Islet of Langerhans (tissue), 1 donor: ENCODE data around the gene ZMYND15.

Source experiments
- FAIRE-seq: peaks from one replicate; lab custom pipeline; 2011; peaks lifted over from hg19 to GRCh38; lab: Jason Lieb, UNC

Gene ZMYND15

DNA sequence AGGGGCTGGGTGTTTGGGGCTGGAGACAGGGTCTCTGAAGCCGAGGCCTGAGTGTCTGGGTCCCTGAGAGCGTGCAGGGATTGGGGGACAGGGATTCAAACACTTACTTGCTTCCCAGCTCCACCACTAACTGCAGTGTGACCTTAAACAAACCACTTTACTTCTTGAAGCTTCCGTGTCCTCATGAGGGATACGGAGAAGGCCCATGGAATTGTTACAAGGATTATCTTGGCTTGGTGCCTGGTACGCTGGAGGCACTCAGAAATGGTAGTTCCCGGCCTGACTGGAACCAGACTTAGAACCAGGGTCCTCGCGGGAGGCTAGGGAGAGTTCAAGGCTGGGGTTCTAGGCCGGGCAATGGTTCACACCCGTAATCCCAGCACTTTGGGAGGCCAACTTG, 3.0 kb downstream of the ZMYND15 start:
- FAIRE-seq: no peak

DNA sequence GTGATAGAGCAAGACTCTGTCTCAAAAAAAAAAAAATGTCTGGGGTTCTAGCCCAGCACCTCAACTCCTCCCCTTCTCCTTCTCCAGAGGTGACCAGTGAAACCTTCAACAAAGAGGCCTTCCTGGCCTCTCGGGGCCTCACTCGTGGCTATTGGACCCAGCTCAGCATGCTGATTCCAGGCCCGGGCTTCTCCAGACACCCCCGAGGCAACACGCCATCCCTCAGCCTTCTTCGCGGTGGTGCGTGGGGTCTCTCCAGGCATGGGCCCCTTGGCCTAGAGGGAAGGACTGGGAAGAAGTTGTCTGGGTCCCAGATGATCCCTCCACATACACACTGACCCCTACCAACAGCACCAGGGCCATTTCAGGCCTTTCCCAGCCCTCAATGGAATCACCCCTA, 3.6 kb downstream of the ZMYND15 start:
- FAIRE-seq: no peak

DNA sequence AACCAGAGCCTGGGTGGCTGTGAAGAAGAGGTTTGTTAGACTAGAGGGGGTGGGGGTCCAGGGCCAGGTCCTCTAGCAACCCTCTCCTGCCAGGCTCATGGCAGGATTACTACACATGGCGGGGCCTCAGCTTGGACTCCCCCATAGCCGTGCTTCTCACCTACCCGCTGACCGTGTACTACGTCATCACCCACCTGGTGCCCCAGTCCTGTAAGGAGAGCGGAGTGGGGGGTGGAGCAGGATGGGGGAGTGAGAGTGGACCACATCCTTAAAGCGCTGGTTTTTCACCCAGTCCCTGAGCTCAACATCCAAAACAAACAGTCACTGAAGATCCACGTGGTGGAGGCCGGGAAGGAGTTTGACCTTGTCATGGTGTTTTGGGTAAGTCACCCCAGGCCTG, 4.3 kb downstream of the ZMYND15 start:
- FAIRE-seq: no peak

DNA sequence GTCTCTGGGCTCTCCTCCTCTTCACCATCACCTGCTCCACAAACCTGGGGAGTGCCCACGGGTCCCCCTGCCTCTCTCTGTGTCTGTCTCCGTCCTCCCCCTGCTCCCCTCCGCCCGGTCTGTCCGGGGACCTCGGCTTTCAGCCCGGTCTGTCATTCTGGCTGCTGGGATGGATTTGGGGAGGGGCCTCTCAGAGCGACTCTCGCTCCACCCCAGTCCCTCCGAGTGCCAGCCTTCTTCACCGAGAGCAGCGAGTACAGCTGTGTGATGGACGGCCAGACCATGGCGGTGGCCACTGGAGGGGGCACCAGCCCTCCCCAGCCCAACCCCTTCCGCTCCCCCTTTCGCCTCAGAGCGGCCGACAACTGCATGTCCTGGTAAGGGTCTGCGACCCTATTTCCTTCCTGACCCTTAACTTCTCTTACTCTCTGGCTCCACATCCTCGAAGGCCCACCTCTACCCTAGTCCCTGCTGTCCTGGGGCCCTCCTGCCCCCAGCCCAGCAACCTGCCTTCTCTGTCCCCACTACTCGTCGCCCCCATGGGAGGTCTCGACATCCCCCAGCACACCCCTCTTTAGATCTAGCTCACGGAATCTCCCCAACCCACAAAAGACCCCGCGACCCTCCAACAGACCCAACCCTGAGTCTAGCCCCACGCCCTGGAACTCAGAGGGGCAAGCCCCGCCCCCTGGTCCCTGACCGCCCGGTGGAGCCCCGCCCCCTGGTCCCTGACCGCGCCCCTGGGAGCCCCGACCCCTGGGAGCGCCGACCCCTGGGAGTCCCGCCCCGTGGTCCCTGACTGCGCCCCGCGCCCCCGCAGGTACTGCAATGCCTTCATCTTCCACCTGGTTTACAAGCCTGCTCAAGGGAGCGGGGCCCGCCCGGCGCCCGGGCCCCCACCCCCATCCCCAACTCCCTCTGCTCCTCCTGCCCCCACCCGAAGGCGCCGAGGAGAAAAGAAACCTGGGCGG, 5.7 kb downstream of the ZMYND15 start:
- no peak for FAIRE-seq

DNA sequence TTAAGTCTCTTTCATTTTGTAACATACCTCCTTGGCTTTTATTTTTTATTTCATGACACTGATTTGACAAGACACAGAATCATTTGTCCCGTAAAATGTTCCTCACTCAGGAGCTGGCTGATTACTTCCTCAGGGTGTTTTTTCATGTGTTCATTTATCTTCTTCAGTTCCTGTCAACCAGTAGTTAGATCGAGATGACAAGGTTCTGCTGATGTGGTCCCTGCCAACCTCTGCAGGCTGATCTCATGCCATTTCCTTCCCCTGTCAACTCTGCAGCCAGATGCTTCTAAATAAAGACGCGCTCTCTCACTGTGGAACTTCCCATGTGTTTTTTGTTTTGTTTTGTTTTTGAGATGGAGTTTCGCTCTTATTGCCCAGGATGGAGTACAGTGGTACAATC, 8.2 kb downstream of the ZMYND15 start:
- FAIRE-seq: no peak

DNA sequence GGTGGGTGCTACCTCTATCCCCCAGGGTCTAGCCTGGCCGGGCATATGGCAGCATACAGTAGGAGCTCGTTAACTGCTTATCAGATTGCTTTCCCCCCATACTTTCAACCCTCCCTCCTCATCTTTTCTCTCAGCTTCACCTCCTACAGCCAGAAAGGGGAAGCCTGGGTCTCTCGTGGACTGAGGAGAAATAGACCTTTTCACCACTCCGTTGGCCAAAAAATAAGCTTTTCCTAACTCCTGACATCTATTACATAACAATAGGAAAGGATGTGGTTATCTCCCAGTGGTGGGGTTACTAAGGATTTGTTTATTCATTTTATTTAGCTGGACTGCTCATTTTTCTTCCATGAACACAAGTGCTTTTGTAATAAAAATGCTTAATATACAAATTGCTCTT, 9.1 kb downstream of the ZMYND15 start:
- FAIRE-seq: no peak

DNA sequence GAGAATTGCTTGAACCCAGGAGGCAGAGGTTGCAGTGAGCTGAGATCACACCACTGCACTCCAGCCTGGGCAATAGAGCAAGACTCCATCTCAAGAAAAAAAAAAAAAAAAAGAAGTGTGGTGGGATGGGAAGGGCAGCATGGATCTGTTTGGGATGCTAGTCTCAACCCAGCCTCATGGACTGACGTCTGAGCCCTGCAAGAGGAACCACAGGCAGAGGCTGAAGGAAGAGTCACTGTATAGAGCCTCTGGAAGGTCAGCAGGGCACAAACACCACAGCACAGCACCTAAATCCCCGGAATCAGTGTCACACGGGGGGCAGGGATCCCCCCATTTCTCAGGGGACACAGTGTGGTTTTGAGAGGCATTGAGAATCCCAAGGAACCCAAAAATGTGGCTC, 11.0 kb downstream of the ZMYND15 start:
- FAIRE-seq: no peak

DNA sequence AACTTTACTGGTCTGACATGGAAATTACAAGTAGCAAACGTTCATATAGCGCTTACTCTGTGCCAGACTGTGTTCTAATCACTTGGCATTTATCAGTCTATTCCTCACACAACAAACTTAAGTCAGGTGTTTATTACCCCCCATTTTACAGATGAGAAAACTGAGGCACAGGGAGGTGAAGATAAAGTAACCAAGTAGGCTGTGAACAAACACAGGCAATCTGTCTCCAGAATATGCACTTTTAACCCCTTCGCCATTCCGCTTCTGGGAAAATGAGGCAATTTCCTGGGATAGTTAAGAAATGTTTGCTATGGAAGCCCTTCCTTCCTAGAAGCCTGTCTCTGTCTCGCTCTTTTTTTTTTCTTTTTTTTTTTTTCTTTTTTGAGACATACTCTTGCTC, 12.3 kb downstream of the ZMYND15 start:
- FAIRE-seq: no peak

DNA sequence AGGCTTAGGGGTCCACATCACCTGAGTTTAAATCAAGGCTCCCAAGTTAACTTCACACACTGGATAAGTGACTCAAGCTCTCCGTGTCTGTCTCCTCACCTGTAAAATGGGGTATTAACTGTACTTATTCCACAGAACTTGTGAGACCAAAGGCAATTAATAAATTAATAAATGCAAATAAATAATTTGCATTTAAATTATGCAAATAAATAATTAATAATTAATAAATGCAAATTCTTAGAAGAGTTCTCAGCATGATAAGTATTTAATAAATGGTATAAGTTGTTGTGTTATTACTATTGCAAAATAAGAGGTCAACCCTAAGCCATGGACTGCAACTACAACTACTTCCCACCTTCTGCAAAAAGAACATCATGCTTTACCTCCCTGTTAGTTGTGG, 13.8 kb downstream of the ZMYND15 start:
- FAIRE-seq: no peak

DNA sequence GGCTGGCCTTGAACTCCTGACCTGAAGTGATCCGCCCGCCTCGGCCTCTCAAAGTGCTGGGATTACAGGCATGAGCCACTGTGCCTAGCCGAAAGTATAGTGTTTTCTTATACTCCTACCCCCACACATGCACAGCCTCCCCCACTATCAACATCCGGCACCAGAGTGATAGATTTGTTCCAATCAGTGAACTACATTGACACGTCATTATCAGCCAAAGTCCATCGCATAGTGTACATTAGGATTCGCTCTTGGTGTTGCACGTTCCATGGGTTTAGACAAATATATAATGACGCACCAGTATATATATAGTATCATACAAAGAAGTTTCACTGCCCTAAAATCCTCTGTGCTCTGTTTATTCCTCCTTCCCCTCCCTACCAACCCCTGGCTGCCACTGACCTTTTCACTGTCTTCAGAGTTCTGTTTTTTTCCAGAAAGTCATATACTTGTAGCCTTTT, 20.2 kb downstream of the ZMYND15 start:
- FAIRE-seq: no peak

DNA sequence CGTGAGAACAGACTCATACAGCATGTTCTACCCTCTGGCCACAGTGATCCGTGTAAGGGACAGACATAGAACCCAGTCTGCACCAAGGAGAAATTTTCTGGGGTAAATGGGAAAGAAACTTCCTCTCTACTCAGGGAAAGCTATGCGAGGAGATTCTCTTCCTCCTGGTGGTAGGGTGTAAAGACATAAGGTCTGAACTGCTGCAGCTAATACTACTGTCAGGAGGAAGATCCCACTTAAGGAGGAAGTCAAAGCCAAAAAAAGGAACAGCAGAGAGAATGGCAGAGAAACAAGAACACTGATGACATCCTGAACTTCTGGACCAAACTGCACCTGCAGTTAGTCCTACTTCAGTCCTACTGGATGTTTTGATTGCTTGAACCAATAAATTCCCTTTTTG, 25.0 kb downstream of the ZMYND15 start:
- FAIRE-seq: no peak

DNA sequence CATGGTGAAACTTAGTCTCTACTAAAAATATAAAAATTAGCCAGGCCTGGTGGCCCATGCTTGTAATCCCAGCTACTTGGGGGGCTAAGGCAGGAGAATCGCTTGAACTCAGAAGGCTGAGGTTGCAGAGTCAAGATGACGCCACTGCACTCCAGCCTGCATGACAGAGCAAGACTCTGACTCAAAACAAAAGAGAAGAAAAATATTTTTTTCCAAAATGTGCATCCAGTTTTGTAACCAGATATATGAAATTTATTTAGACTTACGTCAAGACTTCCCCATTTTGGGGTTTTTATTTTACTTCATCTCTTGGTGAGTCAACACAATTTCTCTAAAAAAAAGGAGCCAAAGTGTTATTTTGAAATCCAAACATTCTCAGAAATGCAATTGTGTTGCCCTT, 26.6 kb downstream of the ZMYND15 start:
- FAIRE-seq: no peak

DNA sequence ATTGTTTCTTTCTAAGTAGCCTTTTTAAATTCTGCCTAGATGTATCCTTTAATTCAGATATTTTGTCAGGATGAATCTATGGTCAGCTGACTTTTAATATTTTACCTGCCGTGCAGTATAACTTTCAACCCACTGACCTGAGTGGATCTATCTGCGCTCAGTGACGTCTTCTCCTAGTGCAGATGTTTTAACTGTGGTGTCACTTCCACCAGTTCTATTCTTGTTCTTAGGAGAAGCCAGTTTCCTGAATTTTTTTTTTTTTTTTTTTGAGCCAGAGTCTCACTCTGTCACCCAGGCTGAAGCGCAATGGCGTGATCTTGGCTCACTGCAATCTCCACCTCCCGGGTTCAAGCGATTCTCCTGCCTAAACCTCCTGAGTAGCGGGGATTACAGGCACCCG, 27.1 kb downstream of the ZMYND15 start:
- no peak for FAIRE-seq

DNA sequence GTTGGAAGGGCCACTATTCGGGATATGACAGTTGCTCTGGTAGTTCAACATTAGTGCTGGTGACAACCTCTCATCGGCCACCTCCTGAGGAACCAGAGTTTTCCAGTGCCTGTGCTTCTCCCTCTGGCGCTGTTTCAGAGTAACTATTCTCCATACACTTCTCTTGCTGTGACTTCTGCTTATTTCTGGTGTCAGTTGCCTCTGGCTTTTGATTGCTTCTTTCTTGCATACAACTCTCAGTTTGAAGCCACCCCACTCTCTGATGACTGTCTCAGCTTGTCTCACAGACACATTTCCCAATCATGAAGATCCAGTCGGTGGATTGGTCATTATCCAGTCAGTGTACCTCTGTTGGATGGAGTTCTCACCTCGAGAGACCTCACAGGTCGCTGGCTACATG, 28.7 kb downstream of the ZMYND15 start:
- FAIRE-seq: no peak

DNA sequence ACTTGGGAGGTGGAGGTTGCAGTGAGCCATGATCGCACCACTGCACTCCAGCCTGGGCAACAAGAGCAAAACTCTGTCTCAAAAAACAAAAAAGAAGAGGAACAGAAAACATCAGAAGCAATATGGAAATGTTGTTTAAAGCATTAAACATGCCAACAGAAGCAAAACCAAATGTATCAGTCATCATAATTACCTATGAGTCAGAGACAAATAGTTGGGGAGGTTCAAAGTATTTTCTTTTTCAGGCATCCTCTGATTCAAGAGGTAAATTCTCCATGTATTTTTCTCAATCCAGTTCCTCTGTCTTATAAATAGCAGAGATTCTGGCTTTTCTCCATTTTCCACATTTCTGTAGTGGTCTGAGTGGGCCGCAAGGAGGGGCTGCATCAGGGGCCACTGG, 30.0 kb downstream of the ZMYND15 start:
- no peak for FAIRE-seq

DNA sequence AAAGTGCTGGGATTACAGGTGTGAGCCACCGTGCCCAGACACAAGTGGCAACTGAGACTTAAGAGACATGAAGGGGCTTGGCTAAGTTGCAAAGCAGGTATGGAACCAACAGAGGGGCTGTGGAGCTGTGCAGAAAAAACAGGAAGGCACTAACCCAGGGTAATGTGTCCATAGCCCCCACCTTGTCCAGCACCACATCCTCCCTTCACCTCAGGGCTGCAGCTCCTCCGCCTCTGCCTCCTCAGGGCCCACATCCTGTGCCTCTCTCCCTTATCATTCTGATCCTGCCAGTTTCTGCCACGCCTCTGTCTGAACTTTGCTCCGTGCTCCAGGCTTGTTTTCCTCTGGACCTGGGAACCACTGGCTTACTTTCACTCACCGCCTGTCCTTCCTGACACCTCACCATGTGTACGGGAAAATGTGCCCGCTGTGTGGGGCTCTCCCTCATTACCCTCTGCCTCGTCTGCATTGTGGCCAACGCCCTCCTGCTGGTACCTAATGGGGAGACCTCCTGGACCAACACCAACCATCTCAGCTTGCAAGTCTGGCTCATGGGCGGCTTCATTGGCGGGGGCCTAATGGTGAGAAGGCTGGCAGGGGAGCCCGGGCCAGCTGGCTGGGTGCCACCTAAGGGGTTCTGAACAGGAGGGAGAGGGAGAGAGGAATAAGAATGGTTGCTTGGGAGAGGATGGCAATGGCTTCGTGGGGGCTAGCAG, 32.0 kb downstream of the ZMYND15 start, which contains the start of gene TM4SF5:
Gene TM4SF5, plus strand, starts transcription at position 368 of the 716 bp plus-strand sequence. Its CDS starts 37 bp downstream, at position 405.
- FAIRE-seq: no peak

DNA sequence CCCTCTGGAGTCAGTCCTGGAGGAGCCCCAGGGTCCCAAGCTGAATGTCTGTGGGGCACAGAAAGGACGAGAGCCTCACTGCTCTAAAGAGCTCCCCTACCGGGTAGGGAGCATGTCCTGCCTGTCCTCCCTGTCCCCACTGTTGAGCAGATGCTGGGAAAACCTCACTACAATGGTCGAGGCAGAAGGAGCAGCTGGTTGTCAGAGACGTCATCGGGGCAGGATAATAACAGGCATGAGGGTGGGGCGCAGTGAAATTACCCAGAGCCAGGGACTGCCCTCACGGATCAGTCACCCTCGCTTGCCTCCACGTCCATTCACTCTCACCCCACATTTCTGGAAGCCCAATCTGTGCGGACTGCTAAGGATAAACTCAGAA, 32.6 kb downstream of the ZMYND15 start:
- FAIRE-seq: no peak

DNA sequence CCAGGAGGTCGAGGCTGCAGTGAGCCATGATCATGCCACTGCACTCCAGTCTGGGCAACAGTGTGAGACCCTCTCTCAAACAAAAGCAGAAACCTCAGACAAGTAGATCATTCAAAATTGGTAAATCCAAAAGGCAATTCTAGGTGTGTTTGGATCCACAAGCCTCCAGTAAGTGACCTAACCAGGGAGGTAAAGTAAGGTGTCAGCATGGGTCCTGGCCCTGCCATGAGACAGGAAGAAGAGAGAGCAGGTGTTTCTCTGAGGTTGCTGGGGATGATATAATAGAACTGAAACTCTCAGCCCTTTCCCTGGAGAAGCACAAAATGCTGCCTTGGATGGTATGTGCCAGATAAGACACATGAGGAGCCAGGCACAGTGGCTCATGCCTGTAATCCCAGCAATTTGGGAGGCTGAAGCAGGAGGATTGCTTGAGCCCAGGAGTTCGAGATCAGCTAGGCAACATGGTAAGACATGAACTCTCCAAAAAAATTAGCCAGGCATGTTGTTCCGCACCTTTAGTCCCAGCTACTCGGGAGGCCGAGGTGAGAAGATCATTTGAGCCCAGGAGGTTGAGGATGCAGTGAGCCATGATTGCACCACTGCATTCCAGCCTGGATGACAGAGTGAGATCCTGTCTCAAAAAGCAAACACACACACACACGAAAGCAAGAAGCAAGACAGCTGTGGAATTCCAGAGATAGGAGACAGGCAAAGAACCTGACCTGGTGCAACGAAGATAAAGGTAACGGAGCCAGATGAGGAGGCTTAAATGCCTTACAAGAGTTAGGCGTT, 38.5 kb downstream of the ZMYND15 start:
- no peak for FAIRE-seq

DNA sequence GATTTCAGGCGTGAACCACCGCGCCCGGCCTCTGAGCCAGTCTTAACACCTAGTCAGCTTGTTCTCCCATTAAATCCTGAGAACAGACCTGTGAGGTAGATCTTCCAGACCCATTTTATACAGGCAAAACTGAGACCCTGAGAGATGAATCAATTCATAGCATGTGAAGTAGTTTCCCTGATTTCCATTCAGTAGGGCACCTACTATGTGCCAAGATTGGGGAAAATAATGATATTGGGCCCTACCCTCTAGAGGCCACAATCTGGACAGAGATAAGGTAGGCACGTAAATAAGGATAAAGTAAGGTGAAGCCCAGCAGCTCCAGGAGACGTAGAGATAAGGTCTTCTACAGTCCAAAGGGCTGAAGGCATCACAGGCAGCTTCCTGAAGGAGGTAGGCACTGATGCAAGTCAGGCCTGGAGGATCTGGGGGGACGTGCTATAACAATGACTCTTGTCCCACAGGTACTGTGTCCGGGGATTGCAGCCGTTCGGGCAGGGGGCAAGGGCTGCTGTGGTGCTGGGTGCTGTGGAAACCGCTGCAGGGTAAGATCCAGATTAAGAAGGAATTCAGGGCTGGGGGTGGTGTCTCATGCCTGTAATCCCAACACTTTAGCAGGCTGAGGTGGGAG, 40.8 kb downstream of the ZMYND15 start:
- no peak for FAIRE-seq

DNA sequence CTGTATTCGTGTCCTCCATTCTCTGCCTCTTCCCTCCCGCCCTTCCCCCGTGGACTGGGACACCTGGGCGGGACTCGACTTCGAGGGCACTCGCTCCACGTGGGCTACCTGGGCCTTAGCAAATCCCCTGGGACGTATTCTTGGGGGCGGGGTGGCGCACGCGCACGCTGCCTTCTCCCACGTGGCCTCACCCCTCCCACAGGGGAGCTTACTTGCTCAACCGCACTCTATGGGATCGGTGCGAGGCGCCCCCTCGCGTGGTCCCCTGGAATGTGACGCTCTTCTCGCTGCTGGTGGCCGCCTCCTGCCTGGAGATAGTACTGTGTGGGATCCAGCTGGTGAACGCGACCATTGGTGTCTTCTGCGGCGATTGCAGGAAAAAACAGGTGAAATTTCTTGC, 43.0 kb downstream of the ZMYND15 start:
- FAIRE-seq: no peak

DNA sequence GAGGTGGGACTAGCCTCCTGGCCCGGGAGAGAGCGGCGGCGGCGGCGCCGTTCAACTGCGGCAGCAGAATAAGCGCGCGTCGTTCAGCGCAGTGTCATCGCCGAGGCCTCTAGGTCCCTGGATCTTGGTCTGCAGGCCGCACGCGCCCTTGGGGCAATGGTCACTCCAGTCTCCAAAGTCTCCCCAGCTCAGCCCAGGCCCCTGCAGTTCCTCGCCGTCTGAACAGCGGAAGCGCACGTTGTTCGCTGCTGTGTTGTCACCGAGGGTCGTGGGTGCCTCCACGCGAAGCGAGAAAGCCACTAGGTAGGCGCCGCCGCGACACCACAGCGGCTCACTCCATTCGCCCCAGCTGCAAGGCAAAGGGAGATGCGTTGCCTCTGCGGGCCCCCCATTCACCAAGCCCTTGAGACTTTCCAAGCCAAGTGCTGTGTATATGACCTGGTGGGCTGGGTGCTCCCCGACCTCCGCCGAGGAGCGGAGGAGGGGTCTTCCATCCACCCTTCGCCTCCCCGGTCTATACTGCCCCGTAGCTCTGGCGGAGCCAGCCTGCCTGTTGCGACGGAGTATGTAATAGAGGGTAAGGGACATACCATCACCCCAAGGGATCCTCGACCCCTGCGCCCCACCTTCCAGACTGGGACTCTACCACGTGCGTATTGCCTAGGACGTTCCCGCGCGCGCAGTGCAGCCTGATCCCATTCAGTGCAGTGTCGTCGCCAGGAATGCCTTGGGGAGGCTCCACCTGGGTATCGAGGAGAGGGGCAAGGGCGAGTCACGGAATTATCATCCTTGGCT, 45.9 kb downstream of the ZMYND15 start:
- FAIRE-seq: no peak
